ENCODE measurements around the gene NTM.

The NTM gene

DNA sequence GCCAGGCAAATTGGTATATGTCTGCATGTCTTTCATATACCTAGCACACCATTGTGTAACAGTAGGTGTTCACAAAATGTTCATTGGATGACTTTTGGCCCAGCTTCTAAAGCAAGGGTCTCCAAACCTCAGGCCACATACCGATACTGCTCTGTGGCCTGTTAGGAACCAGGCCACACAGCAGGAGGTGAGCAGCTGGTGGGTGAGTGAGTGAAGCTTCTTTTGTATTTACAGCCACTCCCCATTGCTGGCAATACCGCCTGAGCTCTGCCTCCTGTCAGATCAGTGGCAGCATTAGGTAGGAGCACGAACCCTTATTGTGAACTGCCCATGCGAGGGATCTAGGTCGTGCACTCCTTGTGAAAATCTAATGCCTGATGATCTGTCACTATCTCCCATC is 836.6 kb downstream of the NTM start:
- DNase-seq (ENCODE audit: low spot score), result no peak
- Histone ChIP-seq H3K9me3 (ENCODE audit: severe bottlenecking) (no peaks in the 10 kb centered on the region), H3K27me3 (ENCODE audit: insufficient read depth, poor library complexity, severe bottlenecking) (no peaks in the 10 kb centered on the region), H3K36me3 (ENCODE audit: low read depth) (no peaks in the 10 kb centered on the region), H3K4me3 (ENCODE audit: severe bottlenecking) (no peak overlapping the region), H3K4me1 (ENCODE audit: insufficient read depth, poor library complexity, severe bottlenecking) (no peaks in the 10 kb centered on the region), H3K27ac (ENCODE audit: poor library complexity, severe bottlenecking) (no peak overlapping the region)
- no peak for TF ChIP-seq CTCF (IDR thresholded peaks at IDR 0.05; ENCODE audit: poor library complexity, severe bottlenecking)
- no peak for ATAC-seq (ENCODE audit: low read depth)

DNA sequence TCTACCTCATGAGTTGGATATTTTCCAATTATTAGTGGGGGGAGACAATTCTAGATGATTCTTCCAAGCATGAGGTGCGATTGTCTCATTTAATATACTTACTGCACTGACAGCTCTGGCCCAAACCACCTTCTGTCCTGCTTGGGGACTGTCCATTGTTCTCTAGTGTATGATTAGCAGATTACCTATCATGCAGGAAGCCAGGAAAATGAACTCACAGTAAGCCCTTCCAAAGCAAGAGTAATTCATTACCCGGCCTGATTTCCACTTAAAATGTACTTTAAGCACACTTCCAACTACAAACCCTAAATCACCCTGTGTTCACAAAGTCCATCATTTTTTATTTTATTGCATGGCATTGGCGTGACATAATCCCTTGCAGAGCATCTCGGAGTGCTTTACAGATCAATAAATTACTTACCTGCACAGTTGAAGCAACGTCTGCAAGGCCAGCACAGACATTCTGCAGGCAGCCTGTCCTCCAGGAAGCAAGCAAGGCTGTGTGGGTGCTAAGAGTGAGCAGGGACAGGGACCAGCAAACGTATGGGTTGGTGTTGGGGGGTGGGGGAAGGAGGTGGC is 838.2 kb downstream of the NTM start:
- Histone ChIP-seq H3K27me3 (ENCODE audit: insufficient read depth, poor library complexity, severe bottlenecking) (no peaks in the 10 kb centered on the region), H3K9me3 (ENCODE audit: severe bottlenecking) (no peaks in the 10 kb centered on the region), H3K27ac (ENCODE audit: poor library complexity, severe bottlenecking) (no peak overlapping the region), H3K4me3 (ENCODE audit: severe bottlenecking) (no peak overlapping the region), H3K36me3 (ENCODE audit: low read depth) (no peaks in the 10 kb centered on the region), H3K4me1 (ENCODE audit: insufficient read depth, poor library complexity, severe bottlenecking) (no peaks in the 10 kb centered on the region)
- no peak for TF ChIP-seq CTCF (IDR thresholded peaks at IDR 0.05; ENCODE audit: poor library complexity, severe bottlenecking)
- DNase-seq (ENCODE audit: low spot score), result no peak
- ATAC-seq (ENCODE audit: low read depth), result no peak

DNA sequence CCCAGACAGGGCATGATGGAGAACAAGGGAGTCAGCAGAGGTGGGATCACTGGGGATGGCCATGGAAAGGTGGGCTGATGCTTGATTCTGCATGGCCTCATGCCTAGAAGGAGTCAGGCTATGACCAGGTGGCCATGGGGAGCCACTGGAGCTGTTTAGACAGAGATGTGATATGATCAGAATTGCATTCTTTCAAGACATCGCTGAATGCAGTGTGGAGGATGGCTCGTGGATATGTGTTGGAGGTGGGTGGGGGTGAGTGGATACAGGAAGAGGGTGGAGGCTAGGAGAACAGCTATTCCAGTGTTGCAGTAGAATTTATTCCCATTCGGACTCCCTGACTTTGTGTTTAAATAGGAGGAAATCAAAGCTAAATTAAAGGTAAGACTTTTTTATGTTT is 841.1 kb downstream of the NTM start:
- H3K27me3 ChIP-seq (ENCODE audit: insufficient read depth, poor library complexity, severe bottlenecking), result no peaks in the 10 kb centered on the region
- no peak overlapping the region for H3K27ac ChIP-seq (ENCODE audit: poor library complexity, severe bottlenecking)
- no peaks in the 10 kb centered on the region for H3K36me3 ChIP-seq (ENCODE audit: low read depth)
- no peaks in the 10 kb centered on the region for H3K4me1 ChIP-seq (ENCODE audit: insufficient read depth, poor library complexity, severe bottlenecking)
- TF ChIP-seq CTCF (IDR thresholded peaks at IDR 0.05; ENCODE audit: poor library complexity, severe bottlenecking), result no peak
- no peak overlapping the region for H3K4me3 ChIP-seq (ENCODE audit: severe bottlenecking)
- no peaks in the 10 kb centered on the region for H3K9me3 ChIP-seq (ENCODE audit: severe bottlenecking)
- no peak for ATAC-seq (ENCODE audit: low read depth)
- DNase-seq (ENCODE audit: low spot score), result no peak

GRCh38 chr11:132217856-132218255 is 847.4 kb downstream of the NTM start:
- H3K36me3 ChIP-seq (ENCODE audit: low read depth), result no peaks in the 10 kb centered on the region
- no peak for TF ChIP-seq CTCF (IDR thresholded peaks at IDR 0.05; ENCODE audit: poor library complexity, severe bottlenecking)
- H3K27ac ChIP-seq (ENCODE audit: poor library complexity, severe bottlenecking), result no peak overlapping the region
- H3K27me3 ChIP-seq (ENCODE audit: insufficient read depth, poor library complexity, severe bottlenecking), result no peaks in the 10 kb centered on the region
- DNase-seq (ENCODE audit: low spot score) (no peak), ATAC-seq (ENCODE audit: low read depth) (no peak)
- no peaks in the 10 kb centered on the region for H3K9me3 ChIP-seq (ENCODE audit: severe bottlenecking)
- H3K4me1 ChIP-seq (ENCODE audit: insufficient read depth, poor library complexity, severe bottlenecking), result no peaks in the 10 kb centered on the region
- H3K4me3 ChIP-seq (ENCODE audit: severe bottlenecking), result no peak overlapping the region

GRCh38 chr11:132220474-132220873 is 850.1 kb downstream of the NTM start:
- no peaks in the 10 kb centered on the region for H3K36me3 ChIP-seq (ENCODE audit: low read depth)
- no peaks in the 10 kb centered on the region for H3K27me3 ChIP-seq (ENCODE audit: insufficient read depth, poor library complexity, severe bottlenecking)
- no peak overlapping the region for H3K4me3 ChIP-seq (ENCODE audit: severe bottlenecking)
- DNase-seq (ENCODE audit: low spot score) (no peak), ATAC-seq (ENCODE audit: low read depth) (no peak)
- H3K4me1 ChIP-seq (ENCODE audit: insufficient read depth, poor library complexity, severe bottlenecking), result no peaks in the 10 kb centered on the region
- TF ChIP-seq CTCF (IDR thresholded peaks at IDR 0.05; ENCODE audit: poor library complexity, severe bottlenecking), result no peak
- H3K27ac ChIP-seq (ENCODE audit: poor library complexity, severe bottlenecking), result no peak overlapping the region
- H3K9me3 ChIP-seq (ENCODE audit: severe bottlenecking), result no peaks in the 10 kb centered on the region
